Measurements from ENCODE around the gene DDX49.

DNA sequence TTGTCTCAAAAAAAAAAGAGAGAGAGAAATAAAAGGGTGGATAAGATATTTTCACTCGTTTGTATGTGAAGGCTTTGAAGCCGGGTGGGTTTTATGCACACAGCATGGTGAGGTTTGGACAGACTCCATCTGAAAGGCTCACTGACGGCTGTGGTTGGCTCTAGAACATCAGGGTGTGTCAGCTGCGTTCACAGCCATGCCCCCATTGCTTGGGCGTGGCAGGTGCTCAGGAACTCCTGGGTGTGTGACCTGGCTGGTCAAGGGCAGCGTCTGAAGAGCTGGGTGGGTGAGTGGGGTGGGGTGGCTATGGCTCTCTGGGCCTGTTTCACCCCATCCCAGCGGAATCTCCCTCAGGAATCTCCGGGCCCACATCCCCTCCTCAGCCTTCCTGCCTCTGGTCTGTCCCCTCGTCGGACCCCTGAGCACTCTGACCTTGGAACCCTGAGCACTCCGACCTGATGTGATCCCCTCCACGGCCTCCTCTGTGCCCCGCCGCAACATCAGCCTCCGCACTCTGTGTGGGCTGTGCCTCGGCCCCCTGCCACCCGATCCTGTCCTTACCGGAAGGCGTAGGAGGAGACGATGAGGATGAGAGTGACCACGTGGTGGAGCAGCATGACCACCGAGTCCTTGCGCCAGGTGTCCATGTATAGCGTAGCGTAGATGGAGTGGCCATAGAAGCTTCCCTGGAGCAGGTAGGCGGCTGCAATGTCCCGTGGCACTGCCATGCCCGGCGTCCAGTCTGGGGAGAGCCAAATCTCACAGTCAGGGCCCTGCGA, 35.8 kb upstream of the DDX49 start:
- TF ChIP-seq, protein P1, sequence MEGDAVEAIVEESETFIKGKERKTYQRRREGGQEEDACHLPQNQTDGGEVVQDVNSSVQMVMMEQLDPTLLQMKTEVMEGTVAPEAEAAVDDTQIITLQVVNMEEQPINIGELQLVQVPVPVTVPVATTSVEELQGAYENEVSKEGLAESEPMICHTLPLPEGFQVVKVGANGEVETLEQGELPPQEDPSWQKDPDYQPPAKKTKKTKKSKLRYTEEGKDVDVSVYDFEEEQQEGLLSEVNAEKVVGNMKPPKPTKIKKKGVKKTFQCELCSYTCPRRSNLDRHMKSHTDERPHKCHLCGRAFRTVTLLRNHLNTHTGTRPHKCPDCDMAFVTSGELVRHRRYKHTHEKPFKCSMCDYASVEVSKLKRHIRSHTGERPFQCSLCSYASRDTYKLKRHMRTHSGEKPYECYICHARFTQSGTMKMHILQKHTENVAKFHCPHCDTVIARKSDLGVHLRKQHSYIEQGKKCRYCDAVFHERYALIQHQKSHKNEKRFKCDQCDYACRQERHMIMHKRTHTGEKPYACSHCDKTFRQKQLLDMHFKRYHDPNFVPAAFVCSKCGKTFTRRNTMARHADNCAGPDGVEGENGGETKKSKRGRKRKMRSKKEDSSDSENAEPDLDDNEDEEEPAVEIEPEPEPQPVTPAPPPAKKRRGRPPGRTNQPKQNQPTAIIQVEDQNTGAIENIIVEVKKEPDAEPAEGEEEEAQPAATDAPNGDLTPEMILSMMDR (IDR thresholded peaks at IDR 0.05): no peak
- TF ChIP-seq EZH2 (IDR thresholded peaks at IDR 0.05; ENCODE audit: borderline replicate concordance, insufficient read depth, low read depth, low read length, poor library complexity, severe bottlenecking): no peak
